Activated naive CD4-positive, alpha-beta T cell treated with anti-CD3 and anti-CD28 coated beads, Interleukin-2, amount 10 ng/mL, durations not matched to agents 7 days and 5 days (primary cell): Measurements from ENCODE around the gene KCNC3.

Experiments used
- CTCF ChIA-PET: fragments of 350-600 bp; sonication (Branson Sonifier 250); formaldehyde crosslinking; loops from one replicate; lab custom pipeline; 2021; ENCODE audit warnings: antibody characterized with exemption; lab: Charles Lee
- DNase-seq: peaks from one replicate; pipeline ENCODE4 v3.0.0-alpha.2; 2020
- H3K27ac Mint-ChIP-seq: one replicate; pipeline ENCODE4 v1.8.0; 2021; ENCODE audit warnings: mild to moderate bottlenecking, moderate library complexity, mixed read lengths
- H3K27me3 Mint-ChIP-seq: one replicate; pipeline ENCODE4 v1.8.0; 2021; ENCODE audit warnings: mild to moderate bottlenecking, mixed read lengths
- H3K36me3 Mint-ChIP-seq: one replicate; pipeline ENCODE4 v1.8.0; 2021; ENCODE audit warnings: mixed read lengths
- H3K4me1 Mint-ChIP-seq: one replicate; pipeline ENCODE4 v1.8.0; 2021; ENCODE audit warnings: mixed read lengths
- H3K4me3 Mint-ChIP-seq: one replicate; pipeline ENCODE4 v1.8.0; 2021; ENCODE audit warnings: mild to moderate bottlenecking, moderate library complexity, mixed read lengths
- H3K9me3 Mint-ChIP-seq: one replicate; pipeline ENCODE4 v1.8.0; 2021; ENCODE audit warnings: mixed read lengths

Gene KCNC3

DNA sequence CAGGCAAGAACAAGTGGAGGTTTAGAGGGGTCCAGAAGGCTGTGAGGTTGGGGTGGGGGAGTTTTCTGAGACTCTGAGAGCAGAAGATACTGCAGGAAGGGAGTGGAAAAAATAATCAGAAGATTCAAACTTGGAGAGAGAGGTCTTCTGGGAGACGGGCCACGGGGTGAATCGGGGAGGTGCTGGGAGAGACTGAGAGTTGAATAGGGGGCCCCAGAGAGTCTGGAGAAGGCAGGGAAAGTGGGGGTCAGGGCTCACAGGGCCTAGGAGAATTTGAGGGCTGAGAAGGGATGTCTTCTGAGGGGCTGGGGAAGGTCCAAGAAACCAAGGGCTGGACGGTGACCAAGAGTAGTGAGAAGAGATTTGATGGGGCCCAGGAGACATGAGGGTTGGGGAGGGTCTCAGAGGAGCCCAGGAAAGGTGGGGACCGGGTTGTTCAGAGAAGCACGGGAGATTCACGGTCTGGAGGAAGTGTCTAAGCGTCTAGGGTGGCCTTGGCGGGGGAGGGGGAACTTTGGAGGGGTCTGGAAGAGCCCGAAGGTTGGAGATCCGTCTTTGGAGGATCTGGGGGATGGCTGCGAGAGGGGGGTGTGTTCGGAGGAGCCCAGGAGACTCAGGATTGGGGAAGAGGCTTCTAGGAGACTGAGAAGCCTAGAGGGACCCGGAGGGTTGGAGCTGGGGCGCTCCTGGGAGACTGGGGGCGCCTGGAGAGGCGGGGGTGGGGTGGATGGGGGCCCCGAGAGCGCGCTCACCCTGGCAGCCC is 1.5 kb downstream of the KCNC3 start:
- peaks cover 19% of the 10 kb centered on the region for H3K36me3 Mint-ChIP-seq
- peaks cover 8% of the 10 kb centered on the region for H3K9me3 Mint-ChIP-seq
- peak overlapping the region; percentile 1 for H3K27ac Mint-ChIP-seq
- CTCF ChIA-PET: interaction anchor here (0.7 to 1.4 kb wide), 4 partner anchors 11 to 91 kb away, joined by 3 to 4 read pairs (median 4); no protein-coding TSS in a partner anchor
- H3K4me3 Mint-ChIP-seq: peak overlapping the region; percentile 58
- DNase-seq: no peak
- H3K27me3 Mint-ChIP-seq: peaks cover 78% of the 10 kb centered on the region
- H3K4me1 Mint-ChIP-seq: peaks cover 61% of the 10 kb centered on the region

DNA sequence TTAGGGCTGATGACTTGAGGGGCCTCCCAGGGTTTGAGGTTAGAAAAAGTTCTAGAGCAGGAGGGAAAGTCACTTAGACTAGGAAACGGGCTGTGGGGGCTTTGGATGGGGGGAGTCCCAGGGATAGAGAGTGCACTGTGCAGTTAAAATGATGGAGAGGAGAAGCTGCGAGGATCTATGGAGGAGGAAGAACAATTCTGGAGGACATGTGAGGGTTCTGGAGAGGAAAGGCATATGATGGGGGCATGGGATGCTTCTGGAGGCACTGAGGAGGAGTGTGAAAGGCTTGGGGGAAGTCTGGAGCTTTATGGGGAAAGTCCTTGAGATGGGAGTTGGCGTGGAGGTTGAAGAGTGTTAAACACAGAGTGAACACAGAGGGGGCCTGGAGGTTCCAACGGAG is 2.2 kb downstream of the KCNC3 start:
- CTCF ChIA-PET: no interaction called here
- peaks cover 8% of the 10 kb centered on the region for H3K9me3 Mint-ChIP-seq
- H3K27me3 Mint-ChIP-seq: peaks cover 72% of the 10 kb centered on the region
- H3K27ac Mint-ChIP-seq: no peak overlapping the region
- H3K4me1 Mint-ChIP-seq: peaks cover 55% of the 10 kb centered on the region
- peaks cover 18% of the 10 kb centered on the region for H3K36me3 Mint-ChIP-seq
- no peak for DNase-seq
- peak overlapping the region; percentile 58 for H3K4me3 Mint-ChIP-seq

DNA sequence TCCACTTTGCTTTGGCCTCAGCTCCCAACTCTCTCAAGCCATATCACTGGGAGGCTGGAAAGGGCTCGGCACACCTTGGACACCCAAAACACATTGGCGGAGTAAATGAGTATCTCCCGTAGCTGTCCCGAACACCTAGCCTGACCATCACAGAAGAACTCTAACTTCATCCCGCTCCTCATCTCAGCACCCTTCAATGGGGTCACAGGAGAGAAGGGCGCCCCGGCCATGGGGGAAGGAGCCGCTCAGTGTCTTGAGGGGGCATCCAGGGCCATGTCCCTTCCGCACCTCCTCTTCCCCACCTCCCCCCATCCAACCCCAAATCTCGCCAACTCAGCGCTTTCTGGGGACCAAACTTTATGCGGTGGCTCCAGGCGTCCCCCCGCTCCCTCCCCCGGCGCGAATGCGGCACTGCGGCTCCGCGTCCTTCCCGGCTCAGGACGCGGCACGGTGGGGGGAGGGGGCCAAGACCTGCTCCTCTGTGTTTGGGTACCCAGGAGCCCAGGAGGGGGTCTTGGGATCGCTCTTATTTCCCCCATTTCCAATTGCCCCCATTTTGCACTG is 3.0 kb downstream of the KCNC3 start:
- DNase-seq: no peak
- peaks cover 8% of the 10 kb centered on the region for H3K9me3 Mint-ChIP-seq
- CTCF ChIA-PET: no interaction called here
- H3K4me3 Mint-ChIP-seq: no peak overlapping the region
- H3K36me3 Mint-ChIP-seq: peaks cover 18% of the 10 kb centered on the region
- H3K27me3 Mint-ChIP-seq: peaks cover 63% of the 10 kb centered on the region
- H3K27ac Mint-ChIP-seq: no peak overlapping the region
- H3K4me1 Mint-ChIP-seq: peaks cover 47% of the 10 kb centered on the region

DNA sequence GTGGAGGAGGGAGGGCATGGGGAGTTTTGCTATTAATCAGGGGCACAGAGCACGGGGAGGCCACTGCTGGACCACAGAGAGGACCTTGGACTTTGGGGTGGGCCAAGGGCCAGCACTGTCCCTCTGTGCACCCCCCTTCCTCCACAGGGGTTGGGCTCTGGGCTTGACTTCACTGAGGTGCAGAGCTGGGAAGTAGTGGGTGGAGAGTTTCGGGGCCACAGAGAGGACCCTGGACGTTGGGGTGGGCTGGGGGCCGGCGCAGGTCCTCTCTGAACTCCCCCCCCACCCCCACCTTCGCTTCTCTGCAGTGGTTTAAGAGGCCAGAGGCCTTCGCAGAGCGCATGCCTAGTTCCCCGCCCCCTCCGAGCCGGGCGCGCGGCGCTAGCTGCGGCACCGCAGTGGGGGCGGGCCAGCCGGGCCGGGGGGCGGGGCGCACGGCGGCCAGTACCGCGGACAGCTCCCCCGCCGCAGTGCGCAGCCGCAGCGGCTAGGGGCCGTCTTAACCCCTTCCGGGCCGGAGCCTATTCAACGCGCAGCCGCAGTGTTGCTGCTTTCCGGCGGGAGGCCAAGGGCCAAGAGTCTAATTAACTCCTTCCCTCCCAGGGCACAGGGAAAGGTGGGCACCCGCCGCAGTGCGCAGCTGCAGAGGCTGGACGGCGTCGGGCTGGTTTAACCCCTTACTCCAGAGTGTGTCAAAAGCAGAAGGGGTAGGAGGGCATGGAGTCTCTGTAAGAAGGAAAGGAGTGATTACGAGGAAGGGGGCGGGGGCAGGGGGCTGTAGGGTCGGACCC is 3.7 kb downstream of the KCNC3 start:
- Mint-ChIP-seq H3K9me3 (peaks cover 8% of the 10 kb centered on the region), H3K27me3 (peaks cover 56% of the 10 kb centered on the region), H3K36me3 (peaks cover 18% of the 10 kb centered on the region), H3K4me1 (peaks cover 42% of the 10 kb centered on the region), H3K27ac (no peak overlapping the region), H3K4me3 (peak overlapping the region; percentile 46)
- peak; percentile 77 for DNase-seq
- CTCF ChIA-PET: no interaction called here

DNA sequence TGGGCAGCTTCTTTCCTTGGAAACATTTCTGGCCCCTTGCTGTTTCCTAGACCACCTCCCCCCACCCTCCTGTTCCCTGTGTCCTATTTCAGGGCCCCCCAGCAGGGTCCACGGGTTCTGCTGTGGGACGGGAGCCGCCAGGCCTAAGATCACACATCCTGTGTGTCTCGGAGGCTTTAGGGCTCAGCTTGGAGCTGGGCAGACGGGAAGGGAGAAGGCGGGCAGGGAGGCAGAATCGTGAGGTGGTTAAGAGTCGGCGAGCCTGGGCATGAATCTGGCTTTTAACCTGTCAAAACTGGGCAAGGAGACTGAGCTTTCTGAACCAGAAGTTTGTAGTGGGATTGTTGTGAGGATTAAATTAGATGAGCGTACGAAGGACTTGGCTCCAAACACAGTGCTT is 4.8 kb downstream of the KCNC3 start:
- H3K27ac Mint-ChIP-seq: no peak overlapping the region
- H3K36me3 Mint-ChIP-seq: peaks cover 10% of the 10 kb centered on the region
- H3K4me1 Mint-ChIP-seq: peaks cover 30% of the 10 kb centered on the region
- peaks cover under 1% of the 10 kb centered on the region for H3K9me3 Mint-ChIP-seq
- DNase-seq: no peak
- CTCF ChIA-PET: no interaction called here
- H3K4me3 Mint-ChIP-seq: no peak overlapping the region
- H3K27me3 Mint-ChIP-seq: peaks cover 45% of the 10 kb centered on the region

DNA sequence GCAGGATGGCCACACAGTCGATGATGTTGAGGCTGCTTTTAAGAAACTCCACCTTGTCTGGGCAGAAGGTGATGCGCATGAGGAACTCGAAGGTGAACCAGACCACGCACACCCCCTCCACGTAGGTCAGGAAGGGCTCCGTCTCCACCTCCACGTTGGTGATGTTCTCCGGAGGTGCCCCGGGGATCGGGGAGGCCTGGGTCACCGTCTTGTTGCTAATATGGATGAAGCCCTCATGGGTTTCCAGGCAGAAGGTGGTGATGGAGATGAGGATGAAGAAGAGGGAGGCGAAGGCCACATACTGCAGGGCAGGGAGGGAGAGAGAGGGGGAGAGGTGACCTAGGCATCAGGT is 5.4 kb downstream of the KCNC3 start:
- DNase-seq: no peak
- Mint-ChIP-seq H3K27ac (no peak overlapping the region), H3K9me3 (no peaks in the 10 kb centered on the region), H3K27me3 (peaks cover 42% of the 10 kb centered on the region), H3K4me3 (no peak overlapping the region), H3K4me1 (peaks cover 26% of the 10 kb centered on the region), H3K36me3 (peaks cover 10% of the 10 kb centered on the region)
- CTCF ChIA-PET: no interaction called here

DNA sequence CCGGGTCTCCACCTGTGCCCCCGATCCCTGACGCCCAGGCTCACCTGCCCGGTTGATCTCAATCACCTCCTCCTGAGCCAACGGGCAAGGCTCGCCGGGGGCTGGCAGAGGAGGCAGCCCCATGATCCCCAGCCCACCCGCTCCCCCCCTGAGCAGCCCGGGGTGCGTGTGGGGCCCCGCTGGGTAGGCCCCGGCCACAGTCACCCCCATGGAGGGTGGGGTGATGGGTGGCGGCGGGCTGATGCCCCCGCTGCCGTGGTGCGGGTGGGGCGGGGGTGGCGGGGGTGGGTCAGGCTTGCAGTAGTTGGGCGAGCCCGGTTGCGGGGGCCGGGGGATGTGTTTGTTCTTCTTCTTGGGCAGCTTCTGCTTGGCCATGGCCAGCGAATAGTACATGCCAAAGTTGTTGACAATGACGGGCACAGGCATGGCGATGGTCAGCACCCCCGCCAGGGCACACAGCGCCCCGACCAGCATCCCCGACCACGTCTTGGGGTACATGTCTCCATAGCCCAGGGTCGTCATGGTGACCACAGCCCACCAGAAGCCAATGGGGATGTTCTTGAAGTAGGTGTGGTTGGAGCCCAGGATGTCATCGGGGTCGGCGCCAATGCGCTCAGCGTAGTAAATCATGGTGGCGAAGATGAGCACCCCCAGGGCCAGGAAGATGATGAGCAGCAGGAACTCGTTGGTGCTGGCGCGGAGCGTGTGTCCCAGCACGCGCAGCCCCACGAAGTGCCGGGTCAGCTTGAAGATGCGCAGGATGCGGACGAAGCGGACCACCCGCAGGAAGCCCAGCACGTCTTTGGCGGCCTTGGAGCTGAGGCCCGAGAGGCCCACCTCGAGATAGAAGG is 6.0 kb downstream of the KCNC3 start:
- CTCF ChIA-PET: no interaction called here
- H3K27ac Mint-ChIP-seq: no peak overlapping the region
- H3K4me3 Mint-ChIP-seq: no peak overlapping the region
- H3K9me3 Mint-ChIP-seq: no peaks in the 10 kb centered on the region
- H3K36me3 Mint-ChIP-seq: peaks cover 10% of the 10 kb centered on the region
- peaks cover 39% of the 10 kb centered on the region for H3K27me3 Mint-ChIP-seq
- no peak for DNase-seq
- H3K4me1 Mint-ChIP-seq: peaks cover 26% of the 10 kb centered on the region

DNA sequence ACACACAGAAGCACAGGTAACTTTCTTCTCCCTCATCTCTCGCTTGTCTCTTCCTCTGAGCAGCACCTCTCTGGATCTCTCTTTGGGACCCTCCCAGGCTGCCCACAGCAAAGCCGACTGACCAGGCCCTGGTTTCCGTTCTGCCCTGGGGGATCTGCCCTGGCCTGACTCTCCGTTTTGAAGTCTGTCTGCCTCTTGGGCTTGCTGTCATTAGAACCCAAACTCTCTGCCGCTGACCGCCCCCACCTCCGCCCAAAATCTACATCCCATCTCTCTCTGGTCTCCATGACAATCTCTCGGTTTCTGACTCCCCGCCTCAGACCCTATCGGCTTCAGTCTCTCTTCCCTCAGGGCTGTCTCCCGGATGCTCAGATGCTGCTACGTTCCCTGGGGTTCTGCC is 6.9 kb downstream of the KCNC3 start:
- H3K27me3 Mint-ChIP-seq: peaks cover 40% of the 10 kb centered on the region

DNA sequence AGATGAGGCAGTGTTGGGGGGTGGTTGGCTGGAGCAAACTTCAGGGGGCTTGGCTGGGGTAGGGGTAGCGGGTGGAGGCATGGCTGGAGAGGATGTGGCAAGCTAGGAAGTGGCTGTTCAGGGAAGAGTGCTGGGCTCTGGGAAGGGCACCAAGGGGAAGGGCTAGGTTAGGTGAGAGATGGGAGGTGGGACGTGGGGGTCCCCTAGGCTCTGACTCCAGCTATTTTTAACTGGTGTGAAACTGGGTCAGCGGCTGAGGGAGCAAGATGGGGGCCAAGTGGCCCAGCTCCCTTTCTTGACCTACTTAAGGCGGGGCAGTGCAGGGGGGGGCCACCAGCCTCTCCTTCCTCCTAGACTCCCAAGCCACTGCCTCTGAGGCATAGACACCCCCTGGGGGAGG is 7.3 kb downstream of the KCNC3 start:
- no peak overlapping the region for H3K27ac Mint-ChIP-seq
- no peak for DNase-seq
- CTCF ChIA-PET: no interaction called here
- peaks cover 1% of the 10 kb centered on the region for H3K36me3 Mint-ChIP-seq
- no peaks in the 10 kb centered on the region for H3K9me3 Mint-ChIP-seq
- peaks cover 18% of the 10 kb centered on the region for H3K4me1 Mint-ChIP-seq
- H3K4me3 Mint-ChIP-seq: no peak overlapping the region
- H3K27me3 Mint-ChIP-seq: peaks cover 40% of the 10 kb centered on the region

More for the DNA sequence above, 6.9 kb downstream of the KCNC3 start:
- peaks cover 5% of the 10 kb centered on the region for H3K36me3 Mint-ChIP-seq
- no peaks in the 10 kb centered on the region for H3K9me3 Mint-ChIP-seq
- DNase-seq: no peak
- H3K4me1 Mint-ChIP-seq: peaks cover 22% of the 10 kb centered on the region
- H3K27ac Mint-ChIP-seq: no peak overlapping the region
- no peak overlapping the region for H3K4me3 Mint-ChIP-seq
- CTCF ChIA-PET: no interaction called here

DNA sequence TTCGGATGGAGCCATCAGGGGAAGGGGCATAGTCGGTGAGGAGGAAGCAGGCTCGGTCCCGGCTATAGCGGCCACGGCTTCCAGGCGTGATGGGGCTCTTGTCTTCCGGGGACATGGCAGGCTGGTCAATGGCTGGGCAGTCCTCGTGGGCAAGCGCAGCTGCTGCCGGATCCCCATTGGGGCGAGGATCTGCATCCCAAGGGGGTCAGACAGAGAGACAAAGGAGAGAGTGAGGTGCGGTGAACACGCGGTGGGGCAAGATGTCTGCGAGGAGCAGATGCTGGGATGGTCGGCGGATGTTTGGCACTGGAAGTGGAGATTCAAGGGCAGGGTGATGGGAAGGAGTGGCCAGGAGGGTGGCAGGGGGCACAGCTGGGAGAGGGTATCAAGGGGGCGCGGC is 8.6 kb downstream of the KCNC3 start:
- CTCF ChIA-PET: no interaction called here
- Mint-ChIP-seq H3K27me3 (peaks cover 40% of the 10 kb centered on the region), H3K9me3 (no peaks in the 10 kb centered on the region), H3K4me3 (no peak overlapping the region), H3K36me3 (peaks cover 1% of the 10 kb centered on the region), H3K27ac (no peak overlapping the region), H3K4me1 (peaks cover 16% of the 10 kb centered on the region)
- no peak for DNase-seq

DNA sequence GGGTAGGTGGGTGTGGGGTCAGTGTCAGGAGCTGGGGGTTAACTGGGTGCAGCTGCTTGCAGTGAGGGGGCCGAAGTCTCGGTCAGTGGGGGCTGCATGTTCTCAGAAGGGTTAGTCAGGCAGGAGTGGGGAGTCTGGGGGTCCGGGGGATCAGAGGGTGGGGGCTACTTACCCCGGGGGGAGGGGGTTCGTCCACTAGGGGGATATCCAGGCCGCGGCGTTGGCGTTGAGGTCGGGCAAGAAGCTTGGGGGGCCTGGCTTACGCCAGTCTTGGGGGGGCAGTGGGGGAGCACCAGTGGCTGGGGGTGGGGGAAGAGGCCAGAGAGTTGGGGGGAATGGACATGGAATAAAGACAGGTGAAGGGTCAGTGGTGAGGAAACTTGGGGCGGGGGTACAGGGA is 9.1 kb downstream of the KCNC3 start:
- peaks cover 16% of the 10 kb centered on the region for H3K4me1 Mint-ChIP-seq
- CTCF ChIA-PET: no interaction called here
- DNase-seq: no peak
- H3K4me3 Mint-ChIP-seq: no peak overlapping the region
- peaks cover 43% of the 10 kb centered on the region for H3K27me3 Mint-ChIP-seq
- no peak overlapping the region for H3K27ac Mint-ChIP-seq
- H3K36me3 Mint-ChIP-seq: peaks cover 1% of the 10 kb centered on the region
- no peaks in the 10 kb centered on the region for H3K9me3 Mint-ChIP-seq

DNA sequence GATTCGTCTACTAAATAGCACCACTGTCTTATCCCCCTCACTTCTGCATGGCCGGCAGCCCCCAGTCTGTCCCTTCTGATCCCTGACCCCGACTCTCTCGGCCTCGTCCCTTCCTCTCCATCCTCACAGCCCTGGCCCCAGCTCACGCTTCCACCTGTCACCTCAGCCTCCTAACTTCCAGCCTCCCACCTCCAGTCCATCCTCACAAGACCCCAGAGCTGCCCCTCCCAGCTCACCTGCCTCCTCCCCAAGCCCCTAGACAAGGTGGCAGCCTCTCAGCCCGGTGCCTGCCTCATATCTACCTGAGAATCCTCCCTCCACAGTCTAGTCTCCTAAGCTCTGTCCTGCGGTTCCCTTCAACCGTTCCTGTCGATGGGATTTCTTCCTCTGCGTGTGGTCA is 10.0 kb downstream of the KCNC3 start:
- Mint-ChIP-seq H3K36me3 (peaks cover 1% of the 10 kb centered on the region), H3K4me3 (no peak overlapping the region), H3K4me1 (peaks cover 10% of the 10 kb centered on the region), H3K9me3 (no peaks in the 10 kb centered on the region), H3K27ac (no peak overlapping the region), H3K27me3 (peaks cover 44% of the 10 kb centered on the region)
- no peak for DNase-seq
- CTCF ChIA-PET: no interaction called here

DNA sequence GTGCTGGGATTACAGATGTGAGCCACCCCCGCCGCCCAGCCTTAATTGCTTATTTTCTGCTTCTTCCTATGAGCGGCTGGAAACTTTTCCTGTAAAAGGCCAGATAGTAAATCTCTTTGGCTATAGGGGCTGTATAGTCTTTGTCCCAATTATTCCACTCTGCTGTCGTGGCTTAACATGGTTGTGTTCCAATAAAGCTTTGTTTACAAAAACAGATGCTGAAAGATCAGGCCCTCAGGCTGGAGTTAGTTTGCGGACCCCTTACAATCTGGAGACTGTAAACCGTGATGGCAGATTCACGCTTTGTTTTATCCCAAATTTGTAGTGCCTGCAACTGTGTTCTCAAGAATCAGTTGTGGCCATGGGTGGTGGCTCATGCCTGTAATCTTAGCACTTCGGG is 10.7 kb downstream of the KCNC3 start:
- peaks cover 10% of the 10 kb centered on the region for H3K4me1 Mint-ChIP-seq
- H3K4me3 Mint-ChIP-seq: no peak overlapping the region
- peaks cover 51% of the 10 kb centered on the region for H3K27me3 Mint-ChIP-seq
- H3K27ac Mint-ChIP-seq: no peak overlapping the region
- peaks cover 1% of the 10 kb centered on the region for H3K36me3 Mint-ChIP-seq
- DNase-seq: no peak
- no peaks in the 10 kb centered on the region for H3K9me3 Mint-ChIP-seq
- CTCF ChIA-PET: interaction anchor here (0.9 kb wide), 1 partner anchor 11 kb away, joined by 3 read pairs; the partner anchor contains the start of gene KCNC3

DNA sequence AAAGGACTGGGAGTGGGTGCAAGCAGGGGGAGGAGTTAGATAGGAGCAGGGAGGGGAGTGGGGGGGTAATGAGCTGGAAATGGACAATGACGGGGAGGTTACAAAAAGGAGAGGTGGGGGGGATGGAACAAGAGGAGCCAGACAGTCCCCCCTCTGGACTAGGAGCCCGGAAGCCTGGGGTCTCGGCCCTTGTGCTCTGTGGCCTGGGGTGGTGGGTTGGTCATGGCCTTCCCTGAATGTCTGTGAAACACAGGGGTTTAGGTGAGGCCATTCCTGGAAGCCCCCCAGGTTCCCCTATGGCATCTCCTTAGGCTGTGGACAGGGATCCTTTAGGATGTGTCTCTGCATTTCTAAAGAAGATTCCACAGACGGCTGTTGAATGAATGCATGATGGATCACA is 12.1 kb downstream of the KCNC3 start:
- DNase-seq: no peak
- peaks cover 64% of the 10 kb centered on the region for H3K27me3 Mint-ChIP-seq
- H3K36me3 Mint-ChIP-seq: no peaks in the 10 kb centered on the region
- H3K4me3 Mint-ChIP-seq: no peak overlapping the region
- CTCF ChIA-PET: interaction anchor here (1.2 kb wide), 1 partner anchor 11 kb away, joined by 4 read pairs; no protein-coding TSS in a partner anchor
- no peaks in the 10 kb centered on the region for H3K9me3 Mint-ChIP-seq
- no peak overlapping the region for H3K27ac Mint-ChIP-seq
- peaks cover 10% of the 10 kb centered on the region for H3K4me1 Mint-ChIP-seq
